A549 (cell line): ENCODE measurements around the gene GALNTL6.

Experiments used
- ELK1 ChIP-seq: fragments of 150-350 bp; IDR thresholded peaks from 2 replicates; pipeline ENCODE4 v1.6.1; 2014; ENCODE audit warnings: low read depth, mild to moderate bottlenecking, low read length
- FOXS1 ChIP-seq: fragments of 250-450 bp; sonication (Bioruptor Pico); IDR thresholded peaks from 2 replicates; pipeline ENCODE4 v1.5.0; 2020; ENCODE audit warnings: mild to moderate bottlenecking, moderate library complexity
- HOXA7 ChIP-seq: fragments of 250-450 bp; sonication (Bioruptor Pico); IDR thresholded peaks from 2 replicates; pipeline ENCODE4 v1.5.0; 2020; ENCODE audit warnings: mild to moderate bottlenecking, moderate library complexity
- JUNB ChIP-seq: fragments of >200 bp; sonication (Bioruptor Twin); formaldehyde crosslinking; IDR thresholded peaks from 2 replicates; pipeline ENCODE4 v1.6.1; 2016
- POLR2A ChIP-seq: IDR thresholded peaks from 2 replicates; pipeline ENCODE4 v1.6.1; 2012; ENCODE audit warnings: mild to moderate bottlenecking, low read length
- TF ChIP-seq, protein P1 (sequence below): fragments of >200 bp; sonication (Bioruptor Twin); formaldehyde crosslinking; IDR thresholded peaks from 3 replicates; pipeline ENCODE4 v1.5.1; 2016

DNA sequence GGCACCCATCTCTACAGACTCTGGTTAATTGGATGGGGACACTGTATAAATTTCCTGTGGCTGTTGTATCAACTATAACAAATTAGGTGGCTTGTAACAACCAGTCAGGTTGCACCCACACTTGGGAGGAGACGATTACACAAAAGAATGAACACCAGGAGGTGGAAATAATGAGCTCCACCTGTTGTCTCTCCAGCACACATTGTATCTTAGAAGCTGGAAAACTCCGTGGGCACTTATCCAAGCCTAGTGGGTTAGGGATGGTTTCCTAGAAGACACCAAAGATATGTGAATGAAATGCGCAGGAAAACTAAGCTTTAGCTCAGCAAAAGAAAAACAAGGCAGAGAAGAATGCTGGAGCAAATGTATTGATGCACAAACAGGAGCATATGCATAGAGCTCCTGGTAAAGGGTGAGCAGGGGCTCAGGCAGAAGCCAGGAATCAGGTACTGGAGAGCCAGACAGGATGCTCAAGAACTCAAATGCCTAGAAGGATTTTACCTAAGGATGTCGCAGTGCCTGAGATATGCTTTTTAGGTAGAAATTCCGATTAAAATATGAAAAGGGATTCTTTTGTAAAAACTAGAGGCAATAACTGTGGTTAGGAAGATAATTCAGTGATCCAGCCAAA lies 111.7 kb downstream of the GALNTL6 start:
- TF ChIP-seq, protein P1, sequence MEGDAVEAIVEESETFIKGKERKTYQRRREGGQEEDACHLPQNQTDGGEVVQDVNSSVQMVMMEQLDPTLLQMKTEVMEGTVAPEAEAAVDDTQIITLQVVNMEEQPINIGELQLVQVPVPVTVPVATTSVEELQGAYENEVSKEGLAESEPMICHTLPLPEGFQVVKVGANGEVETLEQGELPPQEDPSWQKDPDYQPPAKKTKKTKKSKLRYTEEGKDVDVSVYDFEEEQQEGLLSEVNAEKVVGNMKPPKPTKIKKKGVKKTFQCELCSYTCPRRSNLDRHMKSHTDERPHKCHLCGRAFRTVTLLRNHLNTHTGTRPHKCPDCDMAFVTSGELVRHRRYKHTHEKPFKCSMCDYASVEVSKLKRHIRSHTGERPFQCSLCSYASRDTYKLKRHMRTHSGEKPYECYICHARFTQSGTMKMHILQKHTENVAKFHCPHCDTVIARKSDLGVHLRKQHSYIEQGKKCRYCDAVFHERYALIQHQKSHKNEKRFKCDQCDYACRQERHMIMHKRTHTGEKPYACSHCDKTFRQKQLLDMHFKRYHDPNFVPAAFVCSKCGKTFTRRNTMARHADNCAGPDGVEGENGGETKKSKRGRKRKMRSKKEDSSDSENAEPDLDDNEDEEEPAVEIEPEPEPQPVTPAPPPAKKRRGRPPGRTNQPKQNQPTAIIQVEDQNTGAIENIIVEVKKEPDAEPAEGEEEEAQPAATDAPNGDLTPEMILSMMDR = no peak
- TF ChIP-seq JUNB (no peak), FOXS1 (no peak), POLR2A (no peak), ELK1 (no peak), HOXA7 (no peak)
